Stimulated activated CD4-positive, alpha-beta T cell treated with anti-CD3 and anti-CD28 coated beads, Interleukin-15, amount 100 ng/mL, for 1 hour (primary cell): ENCODE measurements around the gene PPFIA4.

Experiments used
- DNase-seq, 2 donors: peaks; one replicate each; pipeline ENCODE4 v3.0.0-alpha.2; 2020; ENCODE audit warnings: low read depth in 1 of 2, low spot score in 1 of 2

The PPFIA4 gene

GRCh38 chr1:203099805-203100515 lies 73.7 kb downstream of the PPFIA4 start:
- DNase-seq: no peak

DNA sequence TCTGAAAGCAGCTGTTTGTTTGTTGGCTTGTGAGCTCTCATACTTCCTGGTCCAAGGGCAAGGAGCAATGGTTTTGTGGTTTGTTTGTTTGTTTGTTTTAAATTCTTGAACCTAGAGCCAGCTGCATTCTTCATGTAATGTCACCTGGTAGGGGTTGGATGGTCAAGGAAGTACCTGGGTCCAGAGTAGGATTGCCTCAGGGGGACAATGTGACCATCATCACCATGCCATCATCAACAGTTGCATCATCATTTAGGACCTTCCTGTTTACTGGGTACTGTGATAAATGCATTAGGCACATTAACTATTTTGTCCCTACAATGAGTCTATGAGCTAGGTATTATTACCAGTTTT lies 74.2 kb downstream of the PPFIA4 start:
- no peak for DNase-seq

GRCh38 chr1:203101813-203102634 lies 75.7 kb downstream of the PPFIA4 start:
- no peak for DNase-seq

DNA sequence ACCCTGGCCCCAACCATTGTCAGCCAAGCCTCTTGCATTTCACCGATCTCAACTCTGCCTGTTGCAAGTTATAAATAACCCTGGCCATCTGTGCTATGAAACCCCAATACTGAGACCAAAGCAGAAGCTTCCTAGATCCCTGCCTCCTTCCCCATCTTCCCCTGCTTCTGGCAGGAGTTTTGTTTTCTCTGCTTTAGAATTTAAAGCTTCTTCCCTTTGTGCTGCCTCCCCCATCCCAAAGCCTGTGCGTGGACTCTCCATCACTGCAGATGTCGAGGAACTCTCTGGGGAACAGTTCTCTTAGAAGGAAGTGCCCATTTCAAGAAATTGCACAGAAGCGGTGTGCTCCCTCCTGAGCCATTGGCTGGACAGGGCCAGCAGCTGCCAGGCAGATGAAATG lies 76.9 kb downstream of the PPFIA4 start:
- no peak for DNase-seq

GRCh38 chr1:203103829-203104495 lies 77.7 kb downstream of the PPFIA4 start:
- no peak for DNase-seq

GRCh38 chr1:203104789-203105390 lies 78.6 kb downstream of the PPFIA4 start:
- no peak for DNase-seq

- no peak for DNase-seq
Measured at GRCh38 chr1:203112475-203112874, 86.2 kb downstream of the PPFIA4 start.

GRCh38 chr1:203113308-203113707 lies 87.0 kb downstream of the PPFIA4 start:
- no peak for DNase-seq

DNA sequence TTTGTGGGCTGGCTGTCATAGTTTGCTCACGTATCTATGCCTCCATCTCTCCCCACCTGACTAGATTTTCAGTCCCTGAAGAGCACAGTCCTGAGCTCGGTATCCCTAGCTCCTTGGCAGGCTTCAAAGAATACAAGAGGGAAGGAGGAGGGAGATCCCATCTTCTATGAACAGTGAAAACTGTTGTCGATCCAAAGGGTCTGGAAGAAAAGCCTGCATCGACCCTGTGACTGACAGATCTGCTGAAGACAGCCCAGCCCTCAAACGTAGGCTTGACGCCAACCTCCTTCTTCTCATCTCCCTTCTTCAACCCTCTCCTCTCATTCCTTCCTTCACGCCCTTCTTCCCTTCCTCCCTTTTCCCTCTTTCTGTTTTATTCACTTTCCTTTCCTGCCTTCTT lies 87.9 kb downstream of the PPFIA4 start:
- no peak for DNase-seq

- DNase-seq: no peak
Measured at GRCh38 chr1:203116091-203116820, 90.0 kb downstream of the PPFIA4 start.

DNA sequence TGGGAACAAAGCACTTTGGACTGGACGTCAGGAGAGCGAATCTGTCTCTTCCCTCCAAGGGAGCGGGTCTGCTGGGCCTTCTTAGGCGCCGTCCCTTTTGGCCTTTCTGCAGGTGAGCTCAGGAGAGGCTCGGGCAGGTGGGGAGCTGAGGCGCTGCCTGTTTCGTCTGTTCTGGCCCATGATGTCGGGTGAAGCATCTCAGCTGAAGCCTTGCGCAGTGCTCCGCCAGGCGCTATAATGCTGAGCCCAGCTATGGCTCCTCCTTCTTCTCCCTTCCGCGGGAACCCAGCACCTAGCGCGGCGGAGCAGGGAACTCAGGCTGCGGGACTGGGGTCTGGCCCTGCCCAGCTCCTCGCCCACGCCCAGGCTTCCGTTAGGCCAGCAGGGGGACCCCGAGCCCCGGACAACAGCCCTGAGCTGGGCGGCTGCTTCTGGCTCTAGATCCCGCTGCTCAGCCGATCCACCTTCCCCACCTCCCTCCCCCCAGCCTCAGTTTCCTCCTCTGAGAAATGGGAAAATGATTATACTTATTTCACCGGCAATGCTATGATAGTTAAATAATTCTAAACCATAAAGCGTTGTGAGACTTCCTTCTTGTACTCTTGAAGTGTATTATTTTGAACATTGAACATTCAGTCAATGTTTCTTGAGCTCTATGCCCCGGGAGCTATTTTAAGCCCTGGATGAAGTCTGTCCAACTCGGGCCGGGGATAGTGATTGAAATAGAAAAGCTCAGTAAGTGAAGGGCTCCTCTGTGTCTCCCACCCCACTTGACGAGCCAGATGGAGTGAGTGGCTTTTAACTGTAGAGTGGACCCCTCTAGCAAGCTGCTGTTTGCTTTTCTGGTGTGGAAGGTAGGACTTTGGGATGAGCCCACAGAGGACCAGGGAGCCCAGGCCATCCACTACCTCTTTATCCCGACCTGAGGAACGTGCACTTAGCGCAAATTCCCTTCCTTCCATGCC lies 91.6 kb downstream of the PPFIA4 start:
- no peak for DNase-seq

- no peak for DNase-seq
Measured at GRCh38 chr1:203120325-203121153, 94.2 kb downstream of the PPFIA4 start.

- DNase-seq: no peak
Measured at GRCh38 chr1:203121186-203122015, 95.1 kb downstream of the PPFIA4 start.

GRCh38 chr1:203122159-203122558 lies 95.9 kb downstream of the PPFIA4 start:
- DNase-seq: no peak

DNA sequence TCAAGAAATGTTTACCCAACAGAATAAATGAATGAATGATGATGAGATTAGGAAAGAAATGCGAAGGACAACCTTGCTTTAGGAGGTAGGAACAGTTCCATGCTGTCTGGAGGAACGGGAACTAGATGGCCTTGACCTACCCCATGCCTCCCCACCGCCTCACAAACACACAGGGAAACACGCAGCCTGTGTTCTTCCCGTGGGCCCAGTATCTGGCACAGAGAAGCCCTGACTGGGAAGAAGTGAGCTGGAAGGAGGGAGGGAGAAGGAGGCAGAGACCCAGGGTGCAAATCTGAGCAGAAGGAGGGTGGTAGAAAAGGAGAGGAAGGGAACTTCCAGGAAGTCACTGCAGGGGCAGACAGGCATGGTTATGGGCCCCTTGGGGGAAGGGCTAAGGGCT lies 97.7 kb downstream of the PPFIA4 start:
- DNase-seq: no peak

DNA sequence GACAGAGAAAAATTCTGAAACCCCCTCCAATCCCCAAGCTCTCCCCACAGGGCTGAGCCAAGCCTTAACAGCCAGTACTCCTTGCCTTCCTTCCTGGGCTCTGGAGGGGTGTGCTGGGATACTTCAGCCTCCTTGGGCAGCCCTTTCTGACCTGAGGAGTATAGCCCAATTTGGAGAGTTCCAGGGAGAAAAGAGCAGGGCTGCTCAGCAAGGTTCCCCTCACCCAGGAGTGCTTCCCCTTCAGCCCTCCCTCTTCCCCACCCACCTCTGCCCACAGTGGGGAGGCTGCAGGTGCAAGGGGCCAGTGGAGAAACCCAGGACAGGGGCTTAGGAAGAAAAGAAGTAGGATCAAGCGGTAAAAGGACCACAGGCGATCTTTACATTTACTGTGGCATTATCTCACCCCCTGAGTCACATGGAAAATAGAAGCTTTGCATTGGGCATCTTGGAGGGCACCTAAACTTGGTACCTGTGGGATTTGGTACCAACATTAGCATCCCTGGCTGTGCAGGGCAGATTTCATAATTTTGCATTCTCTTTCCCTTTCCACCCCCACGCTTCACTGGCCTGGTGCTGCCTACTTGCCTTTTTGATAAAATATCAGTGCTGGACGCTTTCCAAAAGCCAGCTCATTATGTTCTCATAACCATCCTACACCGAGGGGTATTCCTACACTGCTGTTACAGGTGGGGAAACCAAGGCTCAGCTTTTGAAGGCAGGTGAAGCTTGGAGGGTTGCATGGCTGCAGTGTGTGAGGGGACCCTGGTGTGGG lies 98.4 kb downstream of the PPFIA4 start:
- no peak for DNase-seq

DNA sequence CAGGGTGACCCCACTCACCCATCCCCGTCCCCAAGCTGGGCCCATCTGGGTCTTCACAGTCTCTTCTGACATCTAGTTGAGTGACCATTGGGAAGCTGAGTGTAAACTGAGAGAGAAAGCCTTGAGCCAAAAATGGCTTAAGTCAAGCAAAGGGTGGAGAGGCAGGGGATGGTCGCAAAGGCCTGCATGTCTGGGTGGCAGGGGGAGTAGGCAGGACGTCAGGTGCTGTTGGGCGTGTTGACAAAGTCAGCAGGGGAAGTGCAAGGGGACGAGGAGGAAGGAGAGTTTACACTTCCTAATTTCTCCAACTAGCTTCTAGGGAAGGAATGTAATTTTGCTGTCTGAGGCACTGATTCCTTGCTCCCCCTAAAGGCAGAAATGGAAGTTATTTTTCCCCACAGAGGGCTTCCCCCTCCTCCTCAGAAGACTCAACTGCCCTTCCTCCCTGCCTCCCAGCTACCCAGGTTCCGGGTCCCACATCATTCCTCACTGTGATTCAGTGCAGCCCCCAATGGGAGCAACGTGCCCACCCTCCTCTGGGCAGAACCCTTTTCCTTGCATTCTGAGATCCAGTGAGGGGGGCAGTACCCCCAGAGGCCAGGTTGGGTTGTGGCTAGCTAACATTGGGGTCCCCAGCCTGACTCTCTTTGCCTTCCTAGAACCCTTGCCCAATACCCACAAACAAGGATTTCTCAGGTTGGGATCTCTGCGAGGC lies 100.0 kb downstream of the PPFIA4 start:
- DNase-seq: no peak
